Central memory CD4-positive, alpha-beta T cell (primary cell): ENCODE results near the gene GRIK4.

Experiments used
- DNase-seq: peaks from one replicate; pipeline ENCODE4 v3.0.0; 2022

The GRIK4 gene

DNA sequence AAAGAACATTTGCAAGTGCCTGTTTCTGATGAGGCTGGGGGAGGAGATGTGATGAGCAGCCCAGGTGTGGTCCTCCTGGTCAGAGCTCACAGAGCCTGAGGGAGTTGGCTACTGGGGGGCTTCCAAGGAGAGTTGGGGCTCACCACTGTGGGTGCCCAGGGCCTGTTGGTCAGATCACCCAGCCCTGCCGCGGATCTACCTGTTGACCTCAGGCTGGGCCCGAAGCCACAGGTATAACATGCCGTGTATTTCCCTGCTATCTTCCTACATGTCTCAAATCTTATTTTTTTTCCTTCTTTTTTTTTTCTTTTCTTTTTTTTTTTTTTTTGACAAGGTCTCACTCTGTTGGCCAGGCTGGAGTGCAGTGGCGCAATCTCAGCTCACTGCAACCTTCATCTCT is 312.7 kb downstream of the GRIK4 start:
- no peak for DNase-seq

DNA sequence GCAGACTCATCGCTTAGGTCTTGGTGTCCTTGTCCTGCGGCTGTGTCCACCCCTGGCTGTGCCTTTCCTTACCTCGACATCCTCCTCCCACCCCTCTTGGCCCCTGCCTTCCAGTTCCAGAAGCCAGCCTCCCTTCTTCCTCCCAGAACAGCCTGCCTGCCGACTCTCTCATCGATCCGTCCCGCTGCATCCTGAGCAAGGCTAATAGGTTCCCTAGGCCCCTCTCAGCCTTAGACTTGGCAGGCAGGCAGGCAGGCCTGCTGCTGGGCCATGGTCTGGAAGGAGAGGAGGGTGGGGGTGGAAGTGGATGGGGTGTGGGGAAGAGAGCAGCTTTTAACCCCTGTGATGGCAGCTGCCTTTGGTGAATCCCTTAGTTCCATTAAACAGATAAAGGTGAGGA is 315.6 kb downstream of the GRIK4 start:
- DNase-seq: no peak

DNA sequence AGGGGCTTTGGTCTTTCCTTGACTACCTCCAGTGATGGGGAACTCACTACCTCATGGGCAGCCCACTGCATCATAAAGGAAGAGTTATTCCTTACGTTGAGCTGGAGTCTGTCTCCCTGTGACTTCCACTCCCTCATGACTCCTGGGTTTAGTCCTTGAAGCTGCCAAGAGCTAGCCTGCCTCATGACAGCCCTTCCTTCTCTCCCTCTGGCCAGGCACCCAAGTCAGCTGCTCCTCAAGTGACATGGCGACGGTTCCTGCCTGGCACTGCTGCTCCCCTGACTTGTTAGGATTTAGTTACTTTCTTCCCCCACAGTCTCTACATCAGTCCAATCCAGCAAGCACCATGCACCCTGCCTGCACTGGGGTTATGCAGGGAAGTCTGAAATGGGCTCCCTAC is 316.3 kb downstream of the GRIK4 start:
- no peak for DNase-seq

DNA sequence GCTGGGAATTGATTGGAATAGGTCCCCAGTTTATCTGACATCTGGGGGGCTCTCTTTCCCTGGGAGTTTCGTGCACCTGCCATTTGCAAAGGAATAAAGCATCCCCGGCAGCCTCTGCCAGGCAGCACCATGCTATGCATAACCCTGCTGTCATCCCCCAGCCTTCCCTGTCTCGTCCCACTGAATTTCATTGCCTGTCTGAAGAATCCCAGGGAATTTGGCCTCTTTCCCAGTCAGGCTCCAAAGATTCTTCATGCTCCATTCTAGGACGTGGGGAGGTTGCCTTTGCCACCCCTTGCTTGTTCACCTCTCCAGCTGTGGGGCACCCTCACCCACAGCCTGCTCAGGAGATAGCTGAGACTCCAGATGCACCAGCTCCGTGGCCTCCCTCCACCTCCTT is 317.3 kb downstream of the GRIK4 start:
- DNase-seq: no peak

DNA sequence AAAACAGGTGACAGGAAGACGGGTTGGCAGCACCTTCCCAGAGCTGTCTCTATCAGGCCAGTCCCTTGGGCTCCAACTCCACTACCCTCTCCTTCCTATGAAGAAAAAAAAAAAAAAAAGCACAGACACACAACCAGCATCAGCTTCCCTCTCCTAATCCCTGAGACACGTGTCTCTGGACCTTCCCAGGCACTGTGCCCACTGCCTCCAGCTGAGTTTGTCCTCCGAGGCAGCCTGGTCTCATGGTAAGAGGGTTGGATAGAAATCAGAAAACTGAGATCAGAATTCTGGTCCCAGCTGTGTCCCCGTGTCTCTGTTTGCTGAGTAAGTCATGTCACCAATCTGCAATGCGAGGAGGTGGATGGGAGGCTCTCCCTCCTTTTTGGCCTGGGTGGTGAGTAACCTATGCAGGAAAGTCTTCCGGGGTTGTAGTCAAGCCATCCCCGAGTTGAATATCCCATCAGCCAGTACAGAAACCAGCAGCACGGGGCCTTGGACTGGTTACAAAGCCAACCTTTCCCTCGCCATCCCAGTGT is 318.6 kb downstream of the GRIK4 start:
- no peak for DNase-seq

DNA sequence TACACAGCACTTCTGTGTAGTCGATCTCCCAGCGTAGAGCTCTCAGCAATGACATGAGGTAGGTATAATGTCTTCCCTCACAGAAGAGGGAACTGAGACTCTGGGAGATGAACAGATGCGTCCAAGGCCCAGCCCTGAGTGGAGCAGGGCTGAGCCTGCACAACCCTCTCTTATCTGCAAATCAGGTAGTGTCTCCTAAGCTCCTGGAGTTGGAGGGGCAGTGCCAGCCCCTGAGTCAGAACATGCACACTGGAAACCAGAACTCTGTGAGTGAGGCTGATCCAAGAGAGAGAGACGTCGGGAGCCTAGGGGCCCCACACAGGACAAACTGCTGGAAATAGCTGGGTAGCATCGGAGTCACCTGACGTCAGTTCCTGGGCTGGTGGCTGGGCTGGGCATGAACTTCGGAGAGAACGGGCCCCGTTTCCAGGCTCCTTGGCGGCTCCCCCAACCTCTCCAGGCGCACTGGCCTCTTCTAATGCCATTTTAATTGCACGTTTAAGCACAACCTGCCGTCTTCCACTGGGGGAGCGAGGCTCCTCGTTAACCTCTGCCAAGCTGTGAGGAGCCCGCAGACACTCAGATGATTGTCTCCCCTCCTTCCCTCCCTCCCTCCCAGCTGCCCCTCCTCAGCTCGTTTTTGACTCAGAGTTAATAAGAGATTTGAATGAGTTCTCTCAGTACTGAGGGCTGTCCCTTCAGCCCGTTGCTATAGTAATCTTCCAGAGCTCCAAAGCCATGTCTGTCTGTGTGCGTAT is 321.1 kb downstream of the GRIK4 start:
- no peak for DNase-seq

DNA sequence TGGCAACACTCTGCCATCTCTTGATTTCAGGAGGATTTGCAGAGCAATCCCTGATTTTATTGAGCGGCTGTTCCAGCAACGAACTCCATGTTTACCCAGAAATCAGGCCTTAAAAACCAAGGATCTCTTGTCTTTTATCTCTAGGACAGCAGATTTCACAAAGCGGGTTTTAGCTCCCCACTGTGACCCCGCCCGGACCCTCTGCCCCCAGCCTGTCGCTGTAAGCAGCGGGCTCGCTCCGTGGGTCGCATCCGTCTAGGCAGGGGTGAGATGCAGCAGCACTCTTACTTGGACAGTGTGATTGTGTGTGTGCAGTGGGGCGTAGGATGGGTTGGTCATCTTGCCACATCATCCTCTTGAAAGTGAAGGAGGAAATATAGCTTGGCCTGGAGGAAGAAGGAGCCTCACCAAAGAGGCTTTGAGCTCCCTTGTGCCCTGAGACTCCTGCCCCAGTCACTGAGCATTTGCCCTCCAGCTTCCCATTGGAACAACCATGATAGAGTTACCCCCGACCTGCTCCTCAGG is 323.2 kb downstream of the GRIK4 start:
- no peak for DNase-seq

DNA sequence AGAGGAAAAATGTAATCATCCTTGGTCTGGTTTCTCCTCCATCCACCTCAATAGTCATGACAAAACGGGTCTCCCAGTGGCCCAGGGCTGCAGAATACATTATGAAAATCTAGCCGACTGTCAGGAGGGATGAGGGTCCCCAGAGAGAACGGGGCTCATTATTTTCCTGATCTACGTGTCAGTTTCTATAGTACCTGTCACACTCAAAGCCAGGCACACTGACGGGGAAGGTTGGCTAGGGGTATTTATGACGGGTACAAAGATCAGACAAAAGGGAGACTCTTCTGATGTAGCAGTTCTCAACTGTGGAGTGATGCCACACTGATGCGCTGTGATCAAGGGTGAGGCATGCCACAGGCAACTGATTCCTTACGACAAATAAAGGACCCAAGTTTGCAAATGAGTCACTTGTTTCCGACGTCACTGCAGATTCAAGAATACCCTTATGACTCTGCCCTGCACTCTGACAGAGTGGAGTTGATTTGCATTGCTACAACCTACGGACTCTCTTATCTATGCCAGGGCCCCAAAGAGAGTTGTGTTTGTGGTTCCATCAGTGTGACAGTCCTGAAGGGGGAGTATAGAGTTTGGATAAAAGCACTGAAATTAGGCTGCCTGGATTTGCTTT is 324.2 kb downstream of the GRIK4 start:
- no peak for DNase-seq

DNA sequence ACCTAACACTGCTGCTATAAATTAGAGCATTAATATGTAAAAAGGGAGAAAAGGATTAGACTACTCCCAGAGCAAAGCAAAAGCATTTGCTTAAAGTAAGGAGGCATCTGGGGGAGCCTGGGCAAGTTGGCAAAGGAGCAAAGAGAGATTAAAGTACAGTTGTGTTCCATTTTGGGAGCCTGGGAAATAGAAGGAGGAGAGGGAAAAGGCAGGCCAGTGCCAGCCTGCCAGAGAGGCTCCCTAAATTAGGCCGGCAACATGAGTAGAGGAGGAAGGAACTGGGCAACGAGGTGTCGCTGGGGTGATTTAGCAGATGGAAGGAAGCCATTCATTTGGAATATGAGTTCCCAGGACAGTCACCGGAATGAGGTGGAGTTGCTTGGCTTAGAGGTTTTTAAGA is 326.1 kb downstream of the GRIK4 start:
- no peak for DNase-seq

DNA sequence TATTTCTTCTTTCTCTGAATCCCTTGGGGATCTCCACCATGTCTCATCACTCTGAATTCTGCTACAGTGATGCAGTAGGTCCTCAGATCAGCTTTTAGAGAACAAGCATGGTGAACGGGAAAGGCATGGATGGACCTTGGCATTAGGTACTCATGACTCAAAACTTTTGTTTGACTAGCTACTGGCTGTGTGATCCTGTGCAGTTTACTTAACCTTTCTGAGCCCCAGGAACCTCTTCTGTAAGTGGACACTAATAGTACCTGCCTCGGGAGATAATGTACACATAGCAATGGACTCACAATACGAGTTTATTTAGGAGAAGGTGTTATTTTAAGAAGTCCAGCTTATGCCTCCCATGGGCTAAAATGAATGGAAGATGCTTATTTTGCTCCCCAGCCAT is 327.7 kb downstream of the GRIK4 start:
- DNase-seq: no peak

DNA sequence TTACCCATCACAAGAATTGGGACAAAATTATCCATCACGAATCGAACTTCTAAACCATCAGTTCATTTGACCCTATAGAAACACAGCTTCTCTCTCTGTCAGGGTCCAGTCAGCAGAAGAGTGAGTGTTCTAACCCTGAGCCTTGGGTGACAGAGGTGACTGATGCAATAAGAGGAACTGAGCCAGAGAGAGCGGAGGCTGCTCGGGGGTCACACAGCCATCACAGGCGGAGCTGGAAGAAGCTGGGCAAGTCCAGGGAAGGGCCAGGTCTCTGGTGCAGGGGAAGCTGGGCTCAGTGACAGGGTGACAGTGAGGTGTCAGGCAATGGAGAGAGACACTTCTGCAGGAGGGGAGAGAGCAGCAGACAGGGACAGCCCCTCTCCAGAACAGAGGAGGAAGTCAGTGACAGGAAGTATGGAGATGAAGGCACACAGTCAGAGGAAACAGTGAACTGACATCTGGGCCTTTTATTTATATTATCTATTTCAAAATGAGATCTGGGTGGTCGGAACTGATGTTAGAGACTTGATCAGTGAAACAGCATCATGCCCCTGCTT is 328.4 kb downstream of the GRIK4 start:
- DNase-seq: no peak

DNA sequence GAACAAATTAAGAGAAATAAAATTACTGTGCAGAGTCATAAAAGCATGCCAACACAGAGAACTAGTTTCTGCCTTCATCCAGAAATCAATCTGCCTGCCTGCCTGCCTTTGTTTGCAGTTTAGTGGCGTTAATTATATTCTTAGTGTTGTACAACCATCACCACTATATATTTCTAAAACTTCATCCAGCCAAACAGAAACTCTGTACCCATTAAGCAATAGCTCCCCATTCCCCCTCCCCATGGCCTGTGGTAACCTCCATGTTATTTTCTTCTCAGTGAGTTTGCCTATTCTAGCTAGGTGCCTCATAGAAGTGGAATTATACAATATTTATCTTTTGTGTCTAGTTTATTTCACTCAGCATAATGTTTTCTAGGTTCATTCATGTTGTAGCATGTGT is 329.1 kb downstream of the GRIK4 start:
- DNase-seq: no peak

DNA sequence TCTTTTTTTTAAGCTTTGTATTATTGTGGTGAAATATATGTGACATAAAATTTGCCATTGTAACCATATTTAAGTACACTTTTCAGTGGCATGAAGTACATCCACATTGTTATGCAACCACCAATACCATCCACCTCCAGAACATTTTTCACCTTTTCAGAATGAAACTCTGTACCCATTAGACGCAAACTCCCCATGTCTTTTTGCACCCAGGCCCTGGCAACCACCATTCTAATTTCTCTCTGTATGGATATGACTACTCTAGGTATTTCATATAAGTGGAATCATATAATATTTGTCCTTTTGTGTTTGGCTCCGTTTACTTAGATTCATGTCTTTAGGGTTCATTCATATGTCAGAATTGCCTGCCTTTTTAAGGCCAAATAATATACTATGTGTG is 329.5 kb downstream of the GRIK4 start:
- no peak for DNase-seq

DNA sequence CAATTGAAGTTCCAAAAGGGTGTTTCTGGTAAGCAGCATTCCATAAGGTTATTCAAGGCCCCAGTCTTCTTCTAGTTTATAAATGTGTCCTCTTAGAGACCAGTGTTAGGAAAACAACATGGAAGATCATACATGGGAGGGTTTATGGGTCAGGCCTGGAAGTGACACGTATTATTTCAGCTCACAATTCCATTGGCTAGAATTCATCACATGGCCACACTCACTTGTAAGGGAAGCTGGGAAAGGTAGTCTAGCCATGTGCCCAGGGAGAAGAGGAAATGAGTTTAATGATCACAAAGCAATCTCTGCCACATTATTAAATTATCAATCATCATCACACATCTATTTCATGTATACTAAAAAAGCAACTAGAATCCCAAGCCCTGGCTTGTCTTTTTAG is 330.6 kb downstream of the GRIK4 start:
- DNase-seq: no peak

DNA sequence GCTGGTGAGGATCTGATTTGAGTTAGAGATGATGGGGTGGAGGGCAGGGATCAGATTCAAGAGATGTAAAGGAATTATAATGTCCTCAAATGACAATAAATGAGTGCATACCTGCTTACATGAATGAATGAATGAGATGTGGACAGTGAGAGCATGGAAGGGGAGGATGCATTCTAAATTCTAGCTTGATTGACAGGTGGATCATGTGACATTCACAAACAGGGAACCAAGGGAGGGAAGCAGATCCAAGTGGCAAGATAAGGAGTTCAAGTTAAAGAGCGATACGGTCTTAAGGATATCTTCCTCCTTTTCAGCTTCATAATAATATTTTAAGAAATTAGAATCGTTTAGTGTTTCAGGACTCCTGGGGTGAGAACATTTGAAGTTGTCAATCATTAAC is 341.9 kb downstream of the GRIK4 start:
- no peak for DNase-seq

DNA sequence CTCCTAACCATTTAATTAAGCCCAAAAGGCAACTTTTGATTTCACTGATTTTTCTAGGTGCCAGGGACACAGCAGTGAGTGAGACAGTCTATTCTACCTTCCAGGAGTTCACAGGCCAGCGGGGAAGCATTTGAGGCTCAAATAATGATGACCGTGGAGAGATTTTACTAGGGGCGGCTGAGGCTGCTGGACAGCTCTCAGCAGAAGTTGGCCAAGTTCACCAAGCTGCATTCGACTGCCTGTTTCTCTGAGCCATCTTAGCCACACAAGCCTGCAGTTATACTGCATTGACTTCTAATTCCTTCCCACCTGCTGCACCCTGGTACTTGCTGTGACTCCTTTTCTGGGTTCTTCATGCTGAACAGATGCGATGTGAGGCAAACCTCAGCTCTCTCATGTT is 343.4 kb downstream of the GRIK4 start:
- DNase-seq: no peak

DNA sequence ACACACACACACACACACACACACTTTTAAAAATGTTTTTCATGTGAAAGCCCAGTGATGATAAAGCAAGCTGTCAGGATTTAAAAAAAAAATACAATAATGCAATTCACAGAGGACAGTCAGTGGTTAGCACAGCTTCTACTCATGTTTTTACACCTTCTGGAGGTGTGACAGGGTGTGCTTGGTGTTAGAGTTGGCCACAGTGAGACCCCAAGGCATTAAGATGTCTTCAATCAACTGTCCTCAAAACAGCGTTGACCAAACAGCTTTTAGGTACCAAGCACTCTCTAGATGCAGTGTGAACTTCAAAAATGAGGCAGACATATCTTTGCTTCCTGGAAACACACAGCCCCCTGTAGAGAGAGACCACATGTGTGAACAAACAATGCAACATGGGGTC is 346.0 kb downstream of the GRIK4 start:
- DNase-seq: no peak

DNA sequence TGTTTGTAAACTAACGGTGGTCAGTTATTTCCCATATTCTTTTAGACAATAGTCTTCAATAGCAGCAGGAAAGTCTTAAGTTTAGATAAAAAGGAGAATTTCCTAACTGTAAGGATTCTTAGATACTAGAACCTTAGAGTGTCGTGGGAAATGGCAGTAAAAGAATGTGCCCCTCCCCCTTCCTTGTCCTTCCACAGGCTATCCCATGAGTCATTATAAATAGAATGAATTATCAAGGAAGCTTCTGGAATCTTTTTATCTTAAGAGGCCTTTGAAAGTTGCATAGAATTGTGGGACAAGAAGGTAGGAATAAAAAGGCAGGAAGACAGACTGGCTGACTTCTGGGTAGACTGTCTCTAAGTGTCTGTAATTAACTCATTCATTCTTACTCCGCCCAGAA is 347.2 kb downstream of the GRIK4 start:
- no peak for DNase-seq

DNA sequence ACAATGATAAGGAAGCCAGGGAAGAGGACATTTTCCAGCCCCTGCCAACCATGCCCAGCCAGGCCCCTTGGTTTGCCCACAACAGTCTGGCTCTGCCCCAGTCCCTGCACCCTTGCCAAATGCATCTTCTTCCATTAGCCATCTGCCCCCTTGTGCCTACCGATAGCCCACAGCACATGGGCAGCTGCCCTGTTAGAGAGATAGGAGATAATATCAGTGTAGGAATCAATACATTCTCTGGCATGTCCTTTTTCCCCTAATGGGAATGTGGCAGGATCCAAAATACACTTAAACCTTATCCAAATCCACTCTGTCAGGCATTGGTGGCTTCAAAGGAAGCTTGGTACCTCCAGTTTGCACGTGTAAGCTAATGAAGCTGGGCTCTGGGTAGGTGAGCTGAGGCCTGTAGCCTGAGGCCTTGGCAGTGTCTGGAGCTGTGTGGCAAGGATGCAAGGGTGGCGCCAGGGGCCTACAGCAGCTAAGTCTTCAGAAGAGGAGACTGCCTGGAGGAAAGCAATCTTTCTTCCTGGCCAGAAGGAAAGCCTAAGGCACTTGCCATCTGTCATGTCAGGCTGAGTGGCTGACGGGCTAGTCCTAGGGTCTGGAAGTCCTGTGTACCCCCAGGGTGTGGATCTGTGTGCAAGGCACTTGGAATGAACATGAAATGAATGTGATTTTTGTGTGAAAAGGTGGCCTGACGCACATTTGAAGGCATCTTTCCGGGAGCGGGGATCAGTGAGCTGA is 348.2 kb downstream of the GRIK4 start:
- DNase-seq: no peak

DNA sequence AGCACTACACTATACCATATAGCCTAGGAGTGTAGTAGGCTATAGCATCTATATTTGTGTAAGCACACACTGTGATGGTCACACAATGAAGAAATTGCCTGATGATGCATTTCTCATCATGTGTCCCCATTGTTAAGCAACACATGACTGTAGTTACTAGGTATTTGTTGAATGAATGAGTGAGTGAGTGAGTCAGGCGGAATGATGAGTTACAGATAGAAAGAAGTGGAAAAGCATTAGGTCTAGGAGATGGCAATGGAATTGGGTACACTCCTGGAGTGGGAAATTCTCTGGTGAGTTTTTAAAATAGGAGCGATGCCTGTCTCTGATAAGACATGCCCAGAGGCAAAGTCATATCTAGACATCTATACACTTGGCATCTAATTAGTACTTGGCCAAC is 351.8 kb downstream of the GRIK4 start:
- DNase-seq: no peak

DNA sequence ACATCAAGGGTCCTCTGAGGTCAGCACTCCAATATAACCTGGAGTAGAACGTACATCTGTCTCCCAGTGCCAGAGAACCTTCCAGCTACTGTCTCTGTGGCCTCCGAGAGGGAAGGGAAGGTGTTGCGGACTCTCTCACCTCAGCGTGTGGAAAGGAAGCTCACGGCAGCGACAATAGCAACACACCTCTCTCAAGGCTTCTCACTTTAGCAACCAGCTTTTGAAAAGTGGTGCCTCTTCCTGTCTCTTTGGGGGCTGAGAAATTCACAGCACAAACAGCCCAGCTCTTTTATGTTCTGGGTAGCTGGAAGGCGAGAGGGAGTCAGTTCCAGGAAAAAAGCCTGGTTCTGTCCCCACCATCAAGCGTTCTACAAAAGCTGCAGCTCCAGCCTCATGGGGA is 355.5 kb downstream of the GRIK4 start:
- DNase-seq: no peak

DNA sequence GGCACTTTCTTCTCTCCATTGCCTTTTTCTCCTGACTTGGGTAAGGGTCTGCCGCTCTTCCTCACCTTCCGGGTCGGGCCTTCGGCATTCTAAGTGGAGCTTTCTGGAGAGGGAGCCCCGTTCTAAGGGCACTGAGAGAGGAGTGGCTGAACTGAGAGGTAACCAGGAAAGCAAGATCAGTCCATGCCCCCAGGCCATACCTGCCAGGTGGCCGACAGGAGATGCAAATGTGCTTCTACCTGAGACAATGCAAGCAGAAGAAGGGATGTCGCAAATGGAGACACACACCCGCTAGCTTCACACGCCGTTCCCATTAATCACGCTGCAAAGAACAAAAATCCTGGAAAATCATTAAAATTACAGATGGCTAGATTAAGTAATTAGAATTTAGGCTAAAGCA is 356.0 kb downstream of the GRIK4 start:
- no peak for DNase-seq

DNA sequence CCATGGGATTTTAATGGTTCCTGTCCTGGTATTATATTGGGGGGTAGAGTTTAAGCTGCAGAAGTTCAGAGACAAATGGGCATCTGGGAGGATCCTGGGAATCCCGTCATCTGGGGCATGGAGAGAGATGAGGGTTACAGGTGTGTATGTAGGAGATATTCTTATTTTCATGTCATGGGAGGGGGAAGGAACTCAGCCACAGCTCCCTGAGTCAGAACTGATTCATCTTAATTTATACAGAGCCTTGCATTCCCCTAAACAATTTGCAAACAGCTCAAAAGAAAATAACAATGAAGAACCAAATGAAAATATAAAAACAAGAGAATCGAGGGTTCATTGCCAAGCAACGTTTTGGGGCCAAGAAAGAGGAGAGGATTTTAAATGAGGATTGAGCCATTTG is 356.4 kb downstream of the GRIK4 start:
- no peak for DNase-seq
